A549 (cell line): ENCODE measurements around the gene PAIP1. TPM values are rescaled to one million over a fixed set of nuclear protein-coding genes. Genes with fewer than 3 reads are reported as not detected.

Experiments used
- ATAC-seq, 2 experiments: fragments of 200-7000 bp in 1 of 2; fragments of >200 bp in 1 of 2; cut with Nextera tagmentation in 1 of 2; cut with Tn5 transposase in 1 of 2; 3 replicates each; pipeline versions ENCODE4 v1.8.0 to v1.9.1; 2018 to 2020; ENCODE audit warnings: mild to moderate bottlenecking in 1 of 2, moderate library complexity in 1 of 2
- CTCF ChIA-PET: fragments of 300-600 bp; sonication (Branson Sonifier 250); formaldehyde crosslinking; extraction: SDS; loops from one replicate; lab custom pipeline; 2021; ENCODE audit warnings: antibody characterized with exemption, inconsistent platforms; lab: Yijun Ruan, JAX
- POLR2A ChIA-PET: fragments of 350-600 bp; formaldehyde crosslinking; extraction: SDS; loops from one replicate; lab custom pipeline; 2021; ENCODE audit warnings: antibody characterized with exemption, inconsistent platforms; lab: Yijun Ruan, JAX
- DNase-seq, 2 experiments: peaks; one replicate each; pipeline versions ENCODE4 v3.0.0 to v3.0.0-alpha.2; 2011 to 2016; ENCODE audit warnings: low read depth in 1 of 2, low spot score in 1 of 2
- FAIRE-seq: peaks from 2 replicates; lab custom pipeline; 2011; peaks lifted over from hg19 to GRCh38; lab: Jason Lieb, UNC
- H3K27ac ChIP-seq, 2 experiments: fragments of >200 bp; sonication (Bioruptor Twin); formaldehyde crosslinking; 3 replicates each; pipeline ENCODE4 v1.5.1; 2016 to 2017
- H3K4me1 ChIP-seq: fragments of >200 bp; sonication (Bioruptor Twin); formaldehyde crosslinking; 3 replicates; pipeline ENCODE4 v1.6.1; 2016
- H3K4me2 ChIP-seq: fragments of >200 bp; sonication (Bioruptor Twin); formaldehyde crosslinking; 3 replicates; pipeline ENCODE4 v1.6.1; 2016
- H3K4me3 ChIP-seq: fragments of >200 bp; sonication (Bioruptor Twin); formaldehyde crosslinking; 3 replicates; pipeline ENCODE4 v1.5.1; 2016
- H3K9me3 ChIP-seq: fragments of >200 bp; sonication (Bioruptor Twin); formaldehyde crosslinking; 3 replicates; pipeline ENCODE4 v1.6.1; 2016
- BHLHE40 ChIP-seq: IDR thresholded peaks from 2 replicates; pipeline ENCODE4 v1.6.1; 2012; ENCODE audit warnings: low read depth, low read length, inconsistent platforms
- CBX2 ChIP-seq: fragments of 200-600 bp; sonication (generic); IDR thresholded peaks from 2 replicates; pipeline ENCODE4 v1.6.1; 2016; ENCODE audit warnings: low read depth, mild to moderate bottlenecking, borderline replicate concordance
- CBX8 ChIP-seq: fragments of 200-600 bp; sonication (generic); IDR thresholded peaks from 2 replicates; pipeline ENCODE4 v1.6.1; 2016
- CHD2 ChIP-seq: fragments of 150-350 bp; IDR thresholded peaks from 2 replicates; pipeline ENCODE4 v1.6.1; 2014; ENCODE audit warnings: low read length; ENCODE audit not compliant: partially characterized antibody
- CHD4 ChIP-seq: fragments of 200-600 bp; sonication (generic); IDR thresholded peaks from 2 replicates; pipeline ENCODE4 v1.6.1; 2016; ENCODE audit warnings: antibody characterized with exemption, mild to moderate bottlenecking, borderline replicate concordance
- EHF ChIP-seq: fragments of 250-450 bp; sonication (Bioruptor Pico); IDR thresholded peaks from 2 replicates; pipeline ENCODE4 v1.5.0; 2020; ENCODE audit warnings: mild to moderate bottlenecking
- EHMT2 ChIP-seq: fragments of 200-600 bp; sonication (generic); IDR thresholded peaks from 2 replicates; pipeline ENCODE4 v1.6.1; 2016; ENCODE audit warnings: antibody characterized with exemption, low read depth, mild to moderate bottlenecking, moderate library complexity
- FOSB ChIP-seq: fragments of 250-450 bp; sonication (Bioruptor Pico); IDR thresholded peaks from 2 replicates; pipeline ENCODE4 v1.5.0; 2020; ENCODE audit warnings: mild to moderate bottlenecking, moderate library complexity
- HOXA7 ChIP-seq: fragments of 250-450 bp; sonication (Bioruptor Pico); IDR thresholded peaks from 2 replicates; pipeline ENCODE4 v1.5.0; 2020; ENCODE audit warnings: mild to moderate bottlenecking, moderate library complexity
- HOXB5 ChIP-seq: fragments of 250-450 bp; sonication (Bioruptor Pico); IDR thresholded peaks from 2 replicates; pipeline ENCODE4 v1.5.0; 2020; ENCODE audit warnings: mild to moderate bottlenecking, moderate library complexity
- JUN ChIP-seq, 2 experiments: fragments of >200 bp; sonication (Bioruptor Twin); formaldehyde crosslinking; IDR thresholded peaks; 2 replicates in 1 of 2; 3 replicates in 1 of 2; pipeline ENCODE4 v1.6.1; 2016 to 2017
- JUNB ChIP-seq: fragments of >200 bp; sonication (Bioruptor Twin); formaldehyde crosslinking; IDR thresholded peaks from 2 replicates; pipeline ENCODE4 v1.6.1; 2016
- MAFK ChIP-seq: fragments of 450-650 bp; IDR thresholded peaks from 2 replicates; pipeline ENCODE4 v1.6.1; 2014; ENCODE audit not compliant: partially characterized antibody
- PHF8 ChIP-seq: fragments of 200-600 bp; sonication (generic); IDR thresholded peaks from 2 replicates; pipeline ENCODE4 v1.6.1; 2016; ENCODE audit warnings: low read depth, mild to moderate bottlenecking, antibody characterized with exemption, moderate library complexity, borderline replicate concordance
- RAD21 ChIP-seq, 2 experiments: fragments of >200 bp in 1 of 2; sonication (Bioruptor Twin) in 1 of 2; formaldehyde crosslinking in 1 of 2; IDR thresholded peaks in 1 of 2; conservative IDR thresholded peaks in 1 of 2; 2 replicates in 1 of 2; 3 replicates in 1 of 2; pipeline ENCODE4 v1.6.1; 2012 to 2018; ENCODE audit warnings: inconsistent platforms in 1 of 2
- RCOR1 ChIP-seq: fragments of 150-350 bp; IDR thresholded peaks from 2 replicates; pipeline ENCODE4 v1.6.1; 2014; ENCODE audit warnings: antibody characterized with exemption, low read length, low read depth
- RFX5 ChIP-seq: fragments of 450-650 bp; IDR thresholded peaks from 2 replicates; pipeline ENCODE4 v1.7.1; 2014; ENCODE audit warnings: antibody characterized with exemption, mild to moderate bottlenecking, moderate library complexity
- SMC3 ChIP-seq: fragments of >200 bp; sonication (Bioruptor Twin); formaldehyde crosslinking; IDR thresholded peaks from 3 replicates; pipeline ENCODE4 v1.6.1; 2018; ENCODE audit warnings: inconsistent platforms
- TP53 ChIP-seq: fragments of 250-450 bp; sonication (Bioruptor Pico); IDR thresholded peaks from 2 replicates; pipeline ENCODE4 v1.5.0; 2021; ENCODE audit warnings: mild to moderate bottlenecking, moderate library complexity
- WGBS: methylation state at CpG from one replicate; pipeline ENCODE4 v1.1.6; 2017; ENCODE audit errors: missing lambda C conversion rate; 5-methylcytosine and 5-hydroxymethylcytosine counted together
- polyA plus RNA-seq, 4 experiments: library from polyadenylated mRNA; depleted of rRNA in 3 of 4; stranded (reverse); fragments of >200 nt; fragmentation: RNase III in 1 of 4; extraction: RNeasy Plus Mini Kit Qiagen cat#74134 plus additional on column Dnase treatment in 1 of 4; gene quantifications; 2 replicates in 3 of 4; 3 replicates in 1 of 4; pipeline ENCODE4 v1.2.3, GENCODE V29; 2011 to 2017
- TF ChIP-seq, protein P1 (sequence below): fragments of >200 bp; sonication (Bioruptor Twin); formaldehyde crosslinking; IDR thresholded peaks from 2 replicates; pipeline ENCODE4 v1.6.1; 2016
- TF ChIP-seq, protein P2 (sequence below): fragments of 250-450 bp; sonication (Bioruptor Pico); IDR thresholded peaks from 2 replicates; pipeline ENCODE4 v1.5.0; 2021; ENCODE audit warnings: mild to moderate bottlenecking, moderate library complexity, borderline replicate concordance
- TF ChIP-seq, protein P3 (sequence below): fragments of 450-650 bp; IDR thresholded peaks from 2 replicates; pipeline ENCODE4 v1.6.1; 2014; ENCODE audit warnings: antibody characterized with exemption
- TF ChIP-seq, protein P4 (sequence below): fragments of 250-450 bp; sonication (Bioruptor Pico); IDR thresholded peaks from 2 replicates; pipeline ENCODE4 v1.5.0; 2020; ENCODE audit warnings: low read depth, mild to moderate bottlenecking, moderate library complexity
- TF ChIP-seq, protein P5 (sequence below): fragments of 200-600 bp; sonication (generic); IDR thresholded peaks from 2 replicates; pipeline ENCODE4 v1.6.1; 2016; ENCODE audit warnings: antibody characterized with exemption, mild to moderate bottlenecking, moderate library complexity

Gene PAIP1
- polyA plus RNA-seq, 2 of the 4 experiments (the other 2 are of a cell fraction), result 89.6 to 188 TPM

DNA sequence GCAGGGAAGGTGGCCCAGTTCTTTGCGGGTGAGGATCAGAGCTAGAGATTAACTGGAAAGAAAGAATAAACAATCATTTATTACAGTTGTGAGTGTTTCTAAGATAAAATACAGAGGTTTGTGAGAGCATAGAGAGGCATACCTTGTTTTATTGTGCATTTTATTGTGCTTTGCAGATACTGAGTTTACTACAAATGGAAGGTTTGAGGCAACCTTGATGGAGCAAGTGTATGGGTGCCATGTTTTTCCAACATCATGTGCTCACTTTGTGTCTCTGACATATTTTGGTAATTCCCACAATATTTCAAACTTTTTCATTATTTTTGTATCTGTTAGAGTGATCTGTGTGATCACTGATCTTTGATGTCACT is 41.2 kb downstream of the PAIP1 start:
- CTCF ChIA-PET, result no interaction called here
- FAIRE-seq, result no peak

DNA sequence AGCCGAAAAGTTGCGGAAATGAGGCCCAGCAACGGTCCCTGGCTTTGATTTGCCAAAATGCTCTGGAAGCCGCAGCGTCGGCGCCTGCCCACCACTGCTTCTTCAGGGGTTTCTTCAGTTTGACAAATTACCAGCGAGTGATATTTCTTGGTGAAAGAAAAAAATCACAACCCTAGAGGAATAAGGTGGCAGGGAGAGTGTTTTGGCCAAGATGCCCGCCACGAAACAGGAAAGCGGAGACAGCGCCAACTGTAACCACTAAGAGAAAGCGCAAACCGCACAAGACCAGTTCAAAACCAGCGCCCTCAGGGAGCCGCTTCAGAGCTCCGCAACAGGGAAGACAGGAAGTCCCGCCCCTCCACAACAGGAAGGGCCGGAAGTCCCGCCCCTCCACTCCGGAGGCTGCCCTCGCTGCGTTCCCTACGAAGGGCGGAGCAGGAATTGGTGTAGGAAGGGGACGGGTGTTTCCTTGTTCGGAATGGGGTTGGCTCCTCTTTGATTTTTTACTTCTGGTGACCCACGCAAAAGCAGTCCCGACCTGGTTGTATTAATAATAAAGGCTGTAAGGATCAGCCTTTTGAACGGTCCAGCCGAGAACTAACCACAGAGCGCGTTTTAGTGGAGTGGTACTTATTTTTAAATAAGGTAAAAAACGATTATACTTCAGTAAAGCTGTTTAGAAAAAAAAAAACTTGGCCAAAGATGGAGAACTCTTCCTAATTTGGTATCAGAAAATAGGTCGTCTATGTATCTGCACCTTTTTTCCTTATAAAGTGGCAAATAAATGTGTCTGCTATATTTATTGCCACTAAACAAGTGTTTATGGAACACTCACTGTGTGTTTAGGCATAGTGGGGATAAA is 41.8 kb downstream of the PAIP1 start, which contains the start of gene C5orf34:
Gene C5orf34, minus strand, starts transcription at position 333 of the 862 bp plus-strand sequence. CDS start 5,809 bp downstream, outside the sequence.
- no peaks in the 10 kb centered on the region for H3K9me3 ChIP-seq
- peak within 1 kb of the TSS; percentile 92 for H3K4me2 ChIP-seq
- ChIA-PET POLR2A (interaction anchor here (0.6 to 2.2 kb wide), 10 partner anchors 10 to 393 kb away, joined by 3 to 41 read pairs (median 6); partner anchors contain the start of genes HMGCS1 and TMEM267), CTCF (interaction anchor here (1.6 kb wide), 1 partner anchor 31 kb away, joined by 5 read pairs; the partner anchor contains the start of gene TMEM267)
- peaks cover 10% of the 10 kb centered on the region; the same call in 2 of the 3 replicates for H3K4me1 ChIP-seq
- peak within 1 kb of the TSS; percentile 84 to 88 for H3K27ac ChIP-seq
- no peak for FAIRE-seq
- peak; percentile 100 for ATAC-seq
- 2% methylated on average over 35 of the region's 35 CpGs for WGBS
- H3K4me3 ChIP-seq, result peak within 1 kb of the TSS; percentile 72
- DNase-seq, result peak; percentile 96 to 98
- TF ChIP-seq PHF8 (peak; percentile 77), BHLHE40 (no peak), EHF (CRISPR knock-in tag) (no peak), RCOR1 (no peak), EHMT2 (no peak), HOXA7 (CRISPR knock-in tag) (0 out of 2 replicates have a peak, but pooled peaks have one; percentile 11), TP53 (CRISPR knock-in tag) (no peak), JUNB (no peak), MAFK (no peak), SMC3 (0 out of 3 replicates have a peak, but pooled peaks have one; percentile 7), FOSB (CRISPR knock-in tag) (no peak), CHD2 (no peak), HOXB5 (CRISPR knock-in tag) (no peak), CHD4 (no peak), CBX8 (no peak), CBX2 (no peak), JUN (IDR thresholded peaks at IDR 0.05) (peak; percentile 74 to 82; a peak in 4 of 5 replicates), RAD21 (conservative IDR thresholded peaks at IDR 0.05 in 1 of 2, IDR thresholded peaks at IDR 0.05 in 1 of 2) (peak in 1 of 2 experiments; percentile 23; a peak in 1 of 5 replicates), RFX5 (no peak)
- TF ChIP-seq, protein P1, sequence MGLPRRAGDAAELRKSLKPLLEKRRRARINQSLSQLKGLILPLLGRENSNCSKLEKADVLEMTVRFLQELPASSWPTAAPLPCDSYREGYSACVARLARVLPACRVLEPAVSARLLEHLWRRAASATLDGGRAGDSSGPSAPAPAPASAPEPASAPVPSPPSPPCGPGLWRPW, result no peak
- TF ChIP-seq, protein P2, sequence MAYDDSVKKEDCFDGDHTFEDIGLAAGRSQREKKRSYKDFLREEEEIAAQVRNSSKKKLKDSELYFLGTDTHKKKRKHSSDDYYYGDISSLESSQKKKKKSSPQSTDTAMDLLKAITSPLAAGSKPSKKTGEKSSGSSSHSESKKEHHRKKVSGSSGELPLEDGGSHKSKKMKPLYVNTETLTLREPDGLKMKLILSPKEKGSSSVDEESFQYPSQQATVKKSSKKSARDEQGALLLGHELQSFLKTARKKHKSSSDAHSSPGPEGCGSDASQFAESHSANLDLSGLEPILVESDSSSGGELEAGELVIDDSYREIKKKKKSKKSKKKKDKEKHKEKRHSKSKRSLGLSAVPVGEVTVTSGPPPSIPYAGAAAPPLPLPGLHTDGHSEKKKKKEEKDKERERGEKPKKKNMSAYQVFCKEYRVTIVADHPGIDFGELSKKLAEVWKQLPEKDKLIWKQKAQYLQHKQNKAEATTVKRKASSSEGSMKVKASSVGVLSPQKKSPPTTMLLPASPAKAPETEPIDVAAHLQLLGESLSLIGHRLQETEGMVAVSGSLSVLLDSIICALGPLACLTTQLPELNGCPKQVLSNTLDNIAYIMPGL (CRISPR knock-in tag), result no peak
- TF ChIP-seq, protein P3, sequence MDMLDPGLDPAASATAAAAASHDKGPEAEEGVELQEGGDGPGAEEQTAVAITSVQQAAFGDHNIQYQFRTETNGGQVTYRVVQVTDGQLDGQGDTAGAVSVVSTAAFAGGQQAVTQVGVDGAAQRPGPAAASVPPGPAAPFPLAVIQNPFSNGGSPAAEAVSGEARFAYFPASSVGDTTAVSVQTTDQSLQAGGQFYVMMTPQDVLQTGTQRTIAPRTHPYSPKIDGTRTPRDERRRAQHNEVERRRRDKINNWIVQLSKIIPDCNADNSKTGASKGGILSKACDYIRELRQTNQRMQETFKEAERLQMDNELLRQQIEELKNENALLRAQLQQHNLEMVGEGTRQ, result no peak
- TF ChIP-seq, protein P4, sequence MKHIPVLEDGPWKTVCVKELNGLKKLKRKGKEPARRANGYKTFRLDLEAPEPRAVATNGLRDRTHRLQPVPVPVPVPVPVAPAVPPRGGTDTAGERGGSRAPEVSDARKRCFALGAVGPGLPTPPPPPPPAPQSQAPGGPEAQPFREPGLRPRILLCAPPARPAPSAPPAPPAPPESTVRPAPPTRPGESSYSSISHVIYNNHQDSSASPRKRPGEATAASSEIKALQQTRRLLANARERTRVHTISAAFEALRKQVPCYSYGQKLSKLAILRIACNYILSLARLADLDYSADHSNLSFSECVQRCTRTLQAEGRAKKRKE (CRISPR knock-in tag), result no peak
- TF ChIP-seq, protein P5, sequence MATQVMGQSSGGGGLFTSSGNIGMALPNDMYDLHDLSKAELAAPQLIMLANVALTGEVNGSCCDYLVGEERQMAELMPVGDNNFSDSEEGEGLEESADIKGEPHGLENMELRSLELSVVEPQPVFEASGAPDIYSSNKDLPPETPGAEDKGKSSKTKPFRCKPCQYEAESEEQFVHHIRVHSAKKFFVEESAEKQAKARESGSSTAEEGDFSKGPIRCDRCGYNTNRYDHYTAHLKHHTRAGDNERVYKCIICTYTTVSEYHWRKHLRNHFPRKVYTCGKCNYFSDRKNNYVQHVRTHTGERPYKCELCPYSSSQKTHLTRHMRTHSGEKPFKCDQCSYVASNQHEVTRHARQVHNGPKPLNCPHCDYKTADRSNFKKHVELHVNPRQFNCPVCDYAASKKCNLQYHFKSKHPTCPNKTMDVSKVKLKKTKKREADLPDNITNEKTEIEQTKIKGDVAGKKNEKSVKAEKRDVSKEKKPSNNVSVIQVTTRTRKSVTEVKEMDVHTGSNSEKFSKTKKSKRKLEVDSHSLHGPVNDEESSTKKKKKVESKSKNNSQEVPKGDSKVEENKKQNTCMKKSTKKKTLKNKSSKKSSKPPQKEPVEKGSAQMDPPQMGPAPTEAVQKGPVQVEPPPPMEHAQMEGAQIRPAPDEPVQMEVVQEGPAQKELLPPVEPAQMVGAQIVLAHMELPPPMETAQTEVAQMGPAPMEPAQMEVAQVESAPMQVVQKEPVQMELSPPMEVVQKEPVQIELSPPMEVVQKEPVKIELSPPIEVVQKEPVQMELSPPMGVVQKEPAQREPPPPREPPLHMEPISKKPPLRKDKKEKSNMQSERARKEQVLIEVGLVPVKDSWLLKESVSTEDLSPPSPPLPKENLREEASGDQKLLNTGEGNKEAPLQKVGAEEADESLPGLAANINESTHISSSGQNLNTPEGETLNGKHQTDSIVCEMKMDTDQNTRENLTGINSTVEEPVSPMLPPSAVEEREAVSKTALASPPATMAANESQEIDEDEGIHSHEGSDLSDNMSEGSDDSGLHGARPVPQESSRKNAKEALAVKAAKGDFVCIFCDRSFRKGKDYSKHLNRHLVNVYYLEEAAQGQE, result no peak; the same call in 1 of the 2 replicates

More for the DNA sequence above, 41.2 kb downstream of the PAIP1 start:
- Histone ChIP-seq H3K4me1 (peaks cover 10% of the 10 kb centered on the region; the same call in 2 of the 3 replicates), H3K4me3 (peak overlapping the region; percentile 72), H3K9me3 (no peaks in the 10 kb centered on the region), H3K27ac (peak overlapping the region; percentile 84 to 88), H3K4me2 (peak overlapping the region; percentile 92)
- ATAC-seq (no peak), DNase-seq (no peak)
- WGBS, result 33% methylated on average over 1 of the region's 1 CpG
- POLR2A ChIA-PET, result interaction anchor here (0.9 to 2.2 kb wide), 3 partner anchors 32 to 40 kb away, joined by 3 to 41 read pairs (median 6); partner anchors contain the start of gene TMEM267
- no peak for TF ChIP-seq TP53 (CRISPR knock-in tag)
- TF ChIP-seq RFX5, result no peak
- 0 out of 2 replicates have a peak, but pooled peaks have one; percentile 75 for TF ChIP-seq EHMT2
- TF ChIP-seq, protein P3, result no peak
